GM19193 (cell line): Measurements from ENCODE around the gene TRRAP.

Source experiments
- POLR2A ChIP-seq: IDR thresholded peaks from 4 replicates; pipeline ENCODE4 v1.6.1; 2011; ENCODE audit not compliant: insufficient read depth, insufficient read length; ENCODE audit errors: extremely low read depth

TRRAP gene

DNA sequence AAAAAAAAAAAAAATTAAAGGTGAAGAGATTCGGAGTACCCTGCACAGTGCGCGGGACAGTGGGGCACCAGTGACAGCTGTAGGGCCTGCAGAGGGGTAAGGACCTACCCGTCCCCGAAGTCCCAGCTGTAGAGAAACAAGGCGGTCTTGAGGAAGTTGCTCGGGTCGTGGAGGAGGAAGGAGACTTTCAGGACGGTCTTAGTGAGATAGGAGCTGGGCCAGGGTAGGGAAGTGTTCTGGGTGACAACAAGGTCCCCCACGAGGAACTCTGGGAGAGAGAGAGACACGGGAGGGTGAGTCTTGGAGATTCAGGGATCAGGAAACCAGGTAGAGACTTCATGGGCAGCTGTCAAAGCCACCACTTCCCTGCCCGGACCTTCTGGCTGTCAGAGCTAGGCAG lies 18.3 kb upstream of the TRRAP start:
- TF ChIP-seq POLR2A = no peak

DNA sequence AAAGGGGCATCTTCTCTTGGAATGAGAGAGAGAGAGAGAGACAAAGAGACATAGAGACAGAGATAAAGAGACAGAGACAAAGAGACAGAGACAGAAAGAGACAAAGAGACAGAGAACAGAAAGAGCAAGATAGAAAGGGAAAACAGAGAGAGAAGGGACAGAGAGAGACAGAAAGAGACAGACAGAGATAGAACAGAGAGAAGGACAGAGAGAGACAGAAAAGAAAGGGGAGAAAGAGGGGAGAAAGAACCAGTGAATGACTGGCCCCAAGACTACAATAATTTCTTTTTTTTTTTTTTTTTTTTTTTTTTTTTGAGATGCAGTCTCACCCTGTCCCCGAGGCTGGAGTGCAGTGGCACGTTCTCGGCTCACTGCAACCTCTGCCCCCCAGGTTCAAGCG lies 16.1 kb upstream of the TRRAP start:
- no peak for TF ChIP-seq POLR2A

DNA sequence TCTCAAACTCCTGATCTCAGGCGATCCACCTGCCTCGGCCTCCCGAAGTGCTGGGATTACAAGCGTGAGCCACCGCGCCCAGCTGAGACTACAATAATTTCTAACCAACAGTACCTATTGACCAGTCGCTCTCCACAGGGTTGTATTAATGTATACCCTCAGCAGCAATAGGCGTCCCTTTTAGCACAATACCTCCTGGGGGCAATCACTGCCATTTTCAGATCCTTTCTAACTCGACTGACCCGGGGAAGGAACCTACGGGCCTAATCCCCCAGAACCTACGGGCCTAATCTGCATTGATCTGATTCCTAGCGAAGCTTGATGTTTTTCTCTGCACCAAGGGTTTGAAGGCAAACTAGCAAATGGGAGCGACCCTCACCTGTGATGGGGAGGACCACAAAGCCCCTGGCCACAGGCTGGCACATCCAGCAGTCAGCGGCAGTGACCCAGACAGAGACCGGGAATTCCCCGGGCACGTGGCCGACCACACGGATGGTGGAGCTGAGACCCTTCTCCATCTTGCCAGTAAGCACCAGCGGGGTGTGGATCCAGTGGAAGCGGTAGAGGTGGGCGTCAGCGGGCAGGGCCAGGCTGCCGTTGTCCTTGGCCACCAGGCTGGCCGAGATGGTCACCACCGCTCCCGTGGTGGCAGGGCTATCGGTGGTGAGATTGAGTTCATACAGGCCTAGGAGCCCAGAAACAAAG lies 15.5 kb upstream of the TRRAP start:
- TF ChIP-seq POLR2A = no peak

DNA sequence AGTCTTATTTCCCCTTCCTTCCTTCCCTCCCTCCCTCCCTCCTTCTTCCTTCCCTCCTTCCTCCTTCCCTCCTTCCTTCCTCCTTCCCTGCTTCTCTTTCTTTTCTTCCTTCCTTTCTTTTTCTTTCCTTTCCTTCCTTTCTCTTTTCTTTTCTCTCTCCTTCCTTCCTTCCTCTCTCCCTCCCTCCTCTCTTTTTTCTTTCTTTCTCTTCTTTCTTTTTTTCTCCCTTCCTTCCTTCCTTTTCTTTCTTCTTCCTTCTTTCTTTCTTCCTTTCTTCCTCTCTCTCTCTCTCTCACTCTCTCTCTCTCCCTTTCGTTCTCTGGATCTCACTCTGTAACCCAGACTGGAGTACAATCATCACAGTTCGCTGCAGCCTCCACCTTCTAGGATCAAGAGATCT lies 14.7 kb upstream of the TRRAP start:
- no peak for TF ChIP-seq POLR2A

DNA sequence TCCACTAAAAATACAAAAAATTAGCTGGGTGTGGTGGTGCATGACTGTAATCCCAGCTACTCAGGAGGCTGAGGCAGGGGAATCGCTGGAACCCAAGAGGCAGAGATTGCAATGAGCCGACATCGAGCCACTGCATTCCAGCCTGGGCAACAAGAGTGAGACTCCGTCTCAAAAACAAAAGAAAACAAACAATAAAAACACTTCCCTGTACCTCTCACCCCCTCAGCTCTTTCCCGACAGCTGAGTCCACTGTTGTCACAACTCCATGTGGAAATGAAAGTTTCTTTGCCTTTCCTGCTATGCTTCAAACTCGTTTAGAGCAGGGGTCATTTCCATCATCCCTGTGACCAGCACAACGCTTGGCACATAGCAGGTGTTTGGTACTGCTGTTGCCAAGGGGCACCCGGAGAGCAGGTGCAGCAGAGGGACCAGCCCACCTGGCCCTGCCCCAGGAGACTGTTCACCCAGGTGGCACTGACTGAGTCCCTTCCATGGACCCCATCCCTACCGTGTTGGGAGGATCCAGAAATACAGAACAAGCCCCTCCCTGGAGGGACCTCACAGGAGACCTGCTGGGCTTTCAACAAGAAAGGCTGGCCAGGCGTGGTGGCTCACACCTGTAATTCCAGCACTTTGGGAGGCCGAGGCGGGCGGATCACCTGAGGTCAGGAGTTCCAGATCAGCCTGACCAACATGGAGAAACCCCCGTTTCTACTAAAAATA lies 13.4 kb upstream of the TRRAP start:
- TF ChIP-seq POLR2A = no peak

DNA sequence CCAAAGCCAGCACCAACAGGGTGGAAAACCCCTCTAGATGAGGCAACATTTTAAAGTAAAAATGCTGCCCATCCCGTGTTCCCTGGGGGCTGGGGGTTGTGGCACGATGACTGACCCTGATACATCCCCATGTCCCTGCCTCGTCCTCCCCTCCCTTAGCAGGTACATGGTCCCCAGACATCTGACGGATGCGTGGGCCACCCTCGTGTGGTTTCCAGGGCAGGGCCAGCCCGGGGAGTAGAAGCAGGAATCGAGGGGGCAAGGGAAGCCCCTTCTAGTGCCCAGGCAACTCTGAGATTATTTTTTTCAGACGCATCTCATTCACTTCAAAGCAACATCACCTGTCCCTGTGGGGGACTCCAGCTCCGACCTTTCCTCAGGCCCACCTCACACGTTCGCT lies 12.0 kb upstream of the TRRAP start:
- no peak for TF ChIP-seq POLR2A

DNA sequence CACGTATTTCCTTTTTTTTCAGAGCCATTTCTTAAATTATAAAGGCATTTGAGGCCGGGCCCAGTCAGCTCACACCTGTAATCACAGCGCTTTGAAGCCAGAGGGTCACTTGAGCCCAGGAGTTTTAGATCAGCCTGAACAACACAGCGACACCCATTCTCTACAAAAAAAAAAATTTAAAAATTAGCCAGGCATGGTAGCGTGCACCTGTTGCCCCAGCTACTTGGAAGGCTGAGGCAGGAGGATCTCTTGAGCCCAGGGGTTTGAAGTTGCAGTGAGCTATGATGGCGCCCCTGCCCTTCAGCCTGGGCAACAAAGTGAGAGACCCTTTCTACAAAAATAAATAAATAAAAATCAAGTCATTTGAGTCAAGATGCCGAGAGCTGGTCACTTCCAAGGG lies 11.6 kb upstream of the TRRAP start:
- no peak for TF ChIP-seq POLR2A

DNA sequence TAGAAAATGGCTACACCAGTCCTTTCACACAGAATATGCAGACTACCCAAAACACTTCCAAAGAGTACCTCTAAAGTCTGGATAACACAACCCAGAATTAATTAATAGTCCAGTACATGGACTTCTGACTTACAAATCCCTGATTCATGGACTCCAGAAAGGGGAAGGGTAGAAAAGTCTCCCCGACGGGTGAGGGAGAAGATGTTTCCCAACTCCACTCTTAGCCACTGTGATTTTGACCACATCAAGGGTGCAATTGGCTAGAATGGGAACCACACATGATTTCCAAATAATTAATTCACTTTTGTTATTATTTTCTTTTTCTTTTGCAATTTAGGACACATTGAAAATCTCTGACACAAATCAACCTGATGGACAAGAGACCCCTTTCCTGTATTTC lies 9.9 kb upstream of the TRRAP start:
- no peak for TF ChIP-seq POLR2A

DNA sequence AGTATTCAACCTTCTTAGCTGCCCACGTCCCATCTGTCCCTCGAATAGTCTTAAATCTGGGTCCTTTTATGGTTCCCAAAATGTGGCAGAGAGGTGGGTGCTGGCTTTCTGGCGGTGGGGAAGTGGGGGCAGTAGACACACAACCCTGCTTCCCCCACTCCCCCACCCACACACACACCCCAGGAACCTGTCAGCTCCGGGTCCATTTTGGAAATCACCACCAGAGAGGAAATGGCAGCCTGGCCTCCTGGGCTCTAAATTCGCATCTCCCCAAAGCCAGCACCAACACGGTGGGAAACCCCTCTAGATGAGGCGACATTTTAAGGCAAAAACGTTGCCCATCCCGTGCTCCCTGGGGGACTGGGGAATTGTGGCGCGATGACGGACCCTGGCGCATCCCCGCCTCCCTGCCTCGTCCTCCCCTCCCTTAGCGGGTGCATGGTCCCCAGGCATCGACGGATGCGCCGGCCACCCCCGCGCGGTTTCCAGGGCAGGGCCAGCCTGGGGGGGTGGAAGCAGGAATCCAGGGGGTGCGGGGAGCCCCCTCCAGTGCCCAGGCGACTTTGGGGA lies 9.2 kb upstream of the TRRAP start:
- no peak for TF ChIP-seq POLR2A

DNA sequence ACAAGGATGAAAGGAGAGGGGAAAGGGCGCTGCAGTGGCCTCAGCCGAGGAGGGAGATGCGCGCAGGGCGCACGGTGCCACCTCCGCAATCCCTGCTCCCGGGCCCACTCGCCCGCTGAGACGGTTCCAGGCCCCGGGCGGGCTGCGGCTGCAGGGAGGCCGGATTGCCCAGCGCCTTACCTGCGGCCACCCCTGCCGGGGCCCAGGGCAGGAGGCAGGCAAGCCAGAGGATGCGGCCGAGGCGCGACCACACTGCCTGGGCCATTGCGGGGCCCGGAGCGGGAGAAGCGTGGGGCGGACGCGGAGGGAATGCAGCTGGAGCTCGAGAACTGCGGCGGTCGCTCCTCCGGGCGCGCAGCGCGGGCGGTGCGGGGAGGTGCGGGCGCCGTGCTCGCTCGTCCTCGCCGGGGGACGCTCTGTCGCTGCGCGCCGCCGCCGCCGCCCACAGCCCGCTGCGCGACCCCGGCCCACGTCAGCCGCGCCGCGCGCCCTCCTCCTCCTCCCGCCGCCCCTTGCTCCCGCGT lies 8.7 kb upstream of the TRRAP start, which contains the start of gene TMEM130:
TSS of gene TMEM130 (minus strand) at position 418 of the 524 bp plus-strand sequence. CDS start at position 265, 153 bp downstream.
- TF ChIP-seq POLR2A = no peak

DNA sequence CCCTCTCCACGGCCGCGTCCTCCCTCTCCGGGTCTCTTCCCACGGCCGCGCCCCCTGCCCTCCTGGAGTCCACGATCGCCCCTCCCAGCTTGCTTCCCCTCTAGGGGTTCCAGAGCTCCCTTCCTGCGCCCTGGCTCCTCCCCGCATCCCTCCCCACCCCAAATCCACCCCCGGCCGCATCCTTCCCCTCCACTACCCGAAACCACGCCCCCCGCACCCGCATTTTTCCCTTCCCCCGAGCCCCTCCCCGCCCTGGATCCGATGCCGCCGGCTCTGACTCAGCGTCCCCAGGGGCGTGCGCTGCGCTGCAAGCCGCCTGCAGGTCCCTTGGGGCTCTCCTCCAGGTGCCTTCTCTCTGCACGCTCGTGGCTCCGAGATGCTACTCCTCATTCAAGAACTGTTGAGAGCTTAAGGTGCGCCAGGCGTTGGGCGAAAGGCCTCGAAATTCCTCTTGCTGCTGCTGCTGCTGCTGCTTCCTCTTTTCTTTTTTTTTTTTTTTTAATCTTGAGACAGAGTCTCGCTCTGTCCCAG lies 8.1 kb upstream of the TRRAP start:
- no peak for TF ChIP-seq POLR2A

DNA sequence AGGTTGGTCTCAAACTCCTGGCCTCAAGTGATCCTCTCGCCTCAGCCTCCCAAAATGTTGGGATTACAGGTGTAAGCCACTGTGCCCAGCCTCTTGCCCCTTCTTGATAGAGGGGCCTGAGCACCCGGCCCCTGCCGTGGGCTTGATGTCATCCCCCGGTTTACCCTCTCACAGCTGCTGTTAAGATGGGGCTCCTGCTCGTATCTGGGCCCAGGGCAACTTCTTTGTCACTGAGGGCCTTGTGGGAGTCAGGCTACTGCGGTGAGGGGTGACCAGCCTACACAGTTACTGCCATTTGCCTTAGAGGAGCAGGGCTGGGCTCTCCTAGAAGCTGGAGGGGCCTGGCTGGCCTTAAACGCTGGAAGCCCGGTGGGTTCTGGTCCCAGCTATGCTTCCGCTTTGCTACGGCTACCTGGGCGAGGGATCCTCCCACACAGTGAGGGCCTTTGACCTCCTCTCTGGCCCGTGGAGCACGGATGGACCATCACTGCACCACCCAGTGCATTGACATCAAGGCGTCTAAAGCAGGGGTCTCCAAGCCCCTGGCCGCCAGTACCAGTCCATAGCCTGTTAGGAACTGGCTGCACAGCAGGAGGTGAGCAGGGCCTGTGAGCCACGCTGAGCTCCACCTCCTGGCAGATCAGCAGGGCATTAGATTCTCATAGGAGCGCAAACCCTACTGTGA lies 7.4 kb upstream of the TRRAP start:
- TF ChIP-seq POLR2A = no peak

DNA sequence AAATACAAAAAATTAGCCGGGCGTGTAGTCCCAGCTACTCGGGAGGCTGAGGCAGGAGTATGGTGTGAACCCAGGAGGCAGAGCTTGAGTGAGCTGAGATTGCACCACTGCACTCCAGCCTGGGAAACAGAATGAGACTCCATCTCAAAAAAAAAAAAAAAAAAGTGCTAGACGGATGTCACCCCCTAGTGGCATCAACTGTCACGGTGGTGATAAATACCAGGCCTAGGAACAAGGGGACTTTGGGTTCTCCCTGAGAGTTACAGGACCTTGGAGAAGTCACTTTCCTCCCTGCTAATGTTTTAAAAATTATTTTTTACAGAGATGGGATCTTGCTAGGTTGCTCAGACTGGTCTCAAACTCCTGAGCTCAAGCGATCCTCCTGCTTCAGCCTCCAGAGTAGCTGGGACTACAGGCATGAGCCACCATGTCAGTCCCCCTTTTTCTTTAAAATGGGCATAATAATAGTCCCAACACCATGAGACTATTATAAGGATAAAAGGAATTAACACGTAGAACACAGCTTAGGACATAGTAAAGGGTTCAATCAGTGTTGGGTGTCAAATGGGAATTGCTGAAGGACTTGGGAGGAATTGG lies 5.9 kb upstream of the TRRAP start:
- TF ChIP-seq POLR2A = no peak

DNA sequence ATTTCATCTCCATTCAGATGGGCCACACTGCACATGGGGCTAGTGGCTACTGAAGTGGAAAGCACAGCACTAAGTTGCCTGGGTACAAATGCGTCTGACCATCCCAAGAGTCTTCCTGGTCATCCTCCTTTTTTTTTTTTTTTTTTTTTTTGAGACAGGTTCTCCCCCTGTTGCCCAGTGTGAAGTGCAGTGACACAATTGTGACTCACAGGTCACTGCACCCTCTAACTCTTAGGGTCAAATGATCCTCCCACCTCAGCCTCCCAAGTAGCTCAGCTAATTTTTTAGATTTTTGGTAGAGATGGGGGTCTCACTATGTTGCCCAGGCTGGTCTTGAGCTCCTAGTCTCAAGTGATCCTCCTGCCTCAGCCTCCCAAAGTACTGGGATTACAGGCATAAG lies 3.4 kb upstream of the TRRAP start:
- TF ChIP-seq POLR2A = no peak
